NCI-H2081 (cell line): ENCODE measurements around the gene BARHL2.

Experiments used
- DNase-seq, 2 experiments: peaks; one replicate each; lab custom pipeline; 2025; lab: John Stamatoyannopoulos, UW

BARHL2 gene

GRCh38 chr1:90716552-90717355 is at the start of gene BARHL2:
Gene BARHL2, minus strand, starts transcription at chr1:90717302. Its CDS starts 107 bp downstream, at chr1:90717195.
- DNase-seq: no peak

GRCh38 chr1:90763930-90764329 is 46.8 kb upstream of the BARHL2 start:
- no peak for DNase-seq

- no peak for DNase-seq
Measured at GRCh38 chr1:90763506-90763905, 46.4 kb upstream of the BARHL2 start.

GRCh38 chr1:90761781-90762589 is 44.9 kb upstream of the BARHL2 start:
- peak; percentile 73 to 91 for DNase-seq

DNA sequence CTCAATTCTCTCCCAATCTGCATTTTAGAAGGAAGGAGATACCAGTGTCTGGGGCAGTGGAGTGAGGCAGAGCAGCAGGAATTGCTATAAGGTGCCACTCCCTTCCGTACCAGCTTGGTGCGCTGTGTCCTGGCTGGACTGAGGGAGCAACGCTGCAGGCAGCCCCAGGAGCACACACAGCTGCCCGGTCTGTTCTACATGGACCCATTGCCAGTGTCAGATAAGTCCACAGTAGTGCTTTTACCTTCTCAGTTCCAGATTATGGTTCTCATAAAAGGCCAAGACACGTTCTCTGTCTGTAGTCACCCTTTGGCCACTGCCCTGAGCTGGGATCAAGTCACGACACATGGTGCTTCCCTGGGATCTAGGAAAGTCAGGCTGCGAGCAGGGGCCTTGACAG is 44.1 kb upstream of the BARHL2 start:
- DNase-seq: no peak

DNA sequence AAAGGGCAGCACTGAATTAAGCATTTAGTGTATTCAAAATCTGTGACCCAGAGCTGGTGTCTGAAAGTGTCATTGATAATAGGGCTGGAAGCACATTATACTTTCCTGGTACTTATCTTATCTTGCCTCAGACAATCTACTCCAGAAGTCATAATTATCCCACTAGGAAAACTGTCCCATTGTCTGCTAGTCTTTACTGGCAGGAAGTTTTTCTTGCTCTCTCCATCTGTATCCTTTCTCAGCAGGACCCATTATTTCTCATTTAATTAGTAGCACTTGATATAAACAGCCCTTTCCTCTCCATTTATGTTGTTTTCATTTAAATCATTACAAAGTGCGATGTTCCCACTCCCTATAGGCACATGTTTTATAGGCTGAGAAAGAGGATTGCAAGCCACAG is 36.5 kb upstream of the BARHL2 start:
- DNase-seq: peak in 1 of 2 experiments; percentile 15

GRCh38 chr1:90748668-90749067 is 31.6 kb upstream of the BARHL2 start:
- no peak for DNase-seq

- no peak for DNase-seq
Measured at GRCh38 chr1:90746857-90747256, 29.8 kb upstream of the BARHL2 start.

GRCh38 chr1:90745972-90746371 is 28.9 kb upstream of the BARHL2 start:
- no peak for DNase-seq

GRCh38 chr1:90732136-90732535 is 15.0 kb upstream of the BARHL2 start:
- no peak for DNase-seq

GRCh38 chr1:90731382-90732050 is 14.4 kb upstream of the BARHL2 start:
- no peak for DNase-seq

GRCh38 chr1:90730243-90731022 is 13.3 kb upstream of the BARHL2 start:
- peak in 1 of 2 experiments; percentile 34 for DNase-seq

DNA sequence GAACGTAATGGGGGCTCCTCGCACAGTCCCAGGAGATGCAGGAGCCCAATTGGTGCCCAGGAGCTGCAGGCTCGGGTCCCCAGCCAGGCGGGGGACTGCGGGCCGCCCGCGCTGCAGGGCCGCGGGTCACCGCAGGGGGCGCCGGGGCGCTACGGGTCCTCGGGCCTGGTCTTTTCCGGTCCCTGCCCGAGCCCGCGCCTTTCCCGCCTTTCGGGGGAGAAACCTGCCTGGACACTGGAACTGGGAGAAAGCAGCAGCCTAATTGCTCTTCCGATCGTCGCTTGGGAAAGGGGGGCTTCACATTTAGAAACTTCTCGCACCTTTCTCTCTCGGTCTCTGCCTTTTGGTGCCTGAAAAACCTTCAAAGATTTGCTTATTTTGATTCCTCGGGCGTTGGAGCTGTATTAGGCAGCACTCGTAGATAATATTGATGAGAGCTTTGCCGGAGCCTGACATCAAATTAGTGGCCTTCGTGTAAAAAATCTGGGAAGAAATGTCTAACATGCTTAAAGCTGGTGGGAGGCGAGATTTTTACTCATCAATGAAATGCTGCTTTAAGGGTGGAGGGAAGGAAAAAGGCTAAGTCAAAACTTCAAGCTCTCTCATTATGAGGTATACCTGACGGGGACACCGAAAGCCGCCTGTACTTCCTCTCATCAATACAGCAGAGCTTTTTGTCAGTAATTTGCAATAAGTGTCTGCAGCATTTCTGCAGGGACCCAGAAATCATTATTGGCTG is 12.6 kb upstream of the BARHL2 start:
- DNase-seq: no peak

- no peak for DNase-seq
Measured at GRCh38 chr1:90728502-90729287, 11.6 kb upstream of the BARHL2 start.

GRCh38 chr1:90727917-90728501 is 10.9 kb upstream of the BARHL2 start:
- DNase-seq: no peak

GRCh38 chr1:90726986-90727480 is 9.9 kb upstream of the BARHL2 start:
- DNase-seq: no peak

GRCh38 chr1:90726425-90726985 is 9.4 kb upstream of the BARHL2 start:
- no peak for DNase-seq

DNA sequence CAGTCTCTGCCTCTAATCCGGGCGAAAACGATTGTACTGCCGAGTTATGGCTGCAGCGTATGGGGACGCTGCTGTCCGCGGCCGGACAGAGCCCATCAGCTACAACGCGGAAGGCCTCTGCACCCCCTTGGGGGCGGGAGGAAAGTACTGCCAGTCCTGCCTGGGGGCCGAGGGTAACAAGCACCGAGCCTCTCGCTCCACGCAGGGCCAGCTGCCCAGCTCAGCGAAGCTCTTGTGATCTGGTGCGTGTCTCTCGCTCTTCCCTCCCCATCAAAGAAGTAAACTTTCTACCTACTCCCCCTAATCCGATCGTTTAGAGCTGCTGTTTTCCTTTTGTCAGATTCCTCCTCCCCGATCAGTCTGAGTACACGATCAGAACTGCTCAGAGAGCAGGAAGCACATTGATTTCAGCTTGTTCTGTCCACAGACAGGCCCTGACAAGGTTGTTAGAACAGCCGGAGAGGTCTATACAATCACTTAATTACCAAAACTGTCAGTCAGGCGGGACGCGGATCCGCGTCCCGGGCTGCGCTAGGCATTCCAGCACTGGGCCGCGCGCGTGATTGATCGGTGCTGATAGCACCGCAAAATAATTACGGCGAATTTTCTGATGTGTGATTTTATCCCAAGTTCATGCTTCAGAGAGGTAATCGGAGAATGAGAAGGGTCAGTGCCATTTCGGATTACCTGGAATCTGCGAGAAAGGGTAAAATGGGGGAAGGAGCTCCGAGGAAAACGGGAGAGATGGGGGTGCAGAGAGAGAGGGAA is 8.7 kb upstream of the BARHL2 start:
- no peak for DNase-seq
